Femur (tissue), 1 donor: ENCODE measurements around the gene ZPBP2.

ENCODE experiments used
- DNase-seq: peaks from one replicate; pipeline ENCODE4 v3.0.0-alpha.2; 2017

Gene ZPBP2

GRCh38 chr17:39913989-39914388, 46.0 kb downstream of the ZPBP2 start:
- DNase-seq = no peak

GRCh38 chr17:39915559-39915958, 47.6 kb downstream of the ZPBP2 start:
- DNase-seq = no peak

GRCh38 chr17:39916918-39917317, 48.9 kb downstream of the ZPBP2 start:
- no peak for DNase-seq

GRCh38 chr17:39919087-39919683, 51.2 kb downstream of the ZPBP2 start:
- no peak for DNase-seq

- no peak for DNase-seq
Measured at GRCh38 chr17:39920218-39921210, 52.5 kb downstream of the ZPBP2 start.

GRCh38 chr17:39921323-39921722, 53.3 kb downstream of the ZPBP2 start:
- no peak for DNase-seq

- no peak for DNase-seq
Measured at GRCh38 chr17:39922006-39922405, 54.0 kb downstream of the ZPBP2 start.

GRCh38 chr17:39923230-39923629, 55.2 kb downstream of the ZPBP2 start:
- no peak for DNase-seq

GRCh38 chr17:39923836-39924690, 56.1 kb downstream of the ZPBP2 start:
- no peak for DNase-seq

- DNase-seq = no peak
Measured at GRCh38 chr17:39924691-39925055, 56.7 kb downstream of the ZPBP2 start.

GRCh38 chr17:39925282-39926134, 57.5 kb downstream of the ZPBP2 start:
- DNase-seq = no peak

- no peak for DNase-seq
Measured at GRCh38 chr17:39926135-39926587, 58.2 kb downstream of the ZPBP2 start.

- peak; percentile 40 for DNase-seq
Measured at GRCh38 chr17:39926588-39927100, 58.6 kb downstream of the ZPBP2 start.
